ENCODE data around the gene OVOL2.

GRCh38 chr20:17987988-17988387 lies 69.7 kb downstream of the OVOL2 start:
- no peak for TF ChIP-seq SIN3A (IDR thresholded peaks at IDR 0.05; ENCODE audit: borderline replicate concordance, low read depth, low read length)
- no peak for TF ChIP-seq CTCF (IDR thresholded peaks at IDR 0.05)
- TF ChIP-seq MXI1 (IDR thresholded peaks at IDR 0.05; ENCODE audit: low read depth, low read length): no peak
- TF ChIP-seq TAF1 (IDR thresholded peaks at IDR 0.05; ENCODE audit: borderline replicate concordance, low read depth, low read length): no peak
- no peak for TF ChIP-seq RCOR1 (IDR thresholded peaks at IDR 0.05; ENCODE audit: low read length)
- no peak for TF ChIP-seq FOXM1 (IDR thresholded peaks at IDR 0.05; ENCODE audit: low read depth)
